Keratinocyte (primary cell): ENCODE results near the gene HOXA10. TPM values are rescaled to one million over a fixed set of nuclear protein-coding genes. Genes with fewer than 3 reads are reported as not detected.

Experiments
- DNase-seq: peaks from one replicate; pipeline ENCODE4 v3.0.0-alpha.2; 2011; ENCODE audit warnings: low read depth, missing footprints, low spot score
- FAIRE-seq: peaks from 2 replicates; lab custom pipeline; 2011; peaks lifted over from hg19 to GRCh38; lab: Jason Lieb, UNC
- H2AFZ ChIP-seq: 2 replicates; pipeline ENCODE4 v1.6.0; 2012; ENCODE audit warnings: low read length, control low read depth, inconsistent platforms; ENCODE audit not compliant: control insufficient read depth
- H3K27ac ChIP-seq: 2 replicates; pipeline ENCODE4 v1.5.1; 2011; ENCODE audit warnings: low read length; ENCODE audit not compliant: control insufficient read depth, insufficient read depth
- H3K27me3 ChIP-seq: 3 replicates; pipeline ENCODE4 v1.6.0; 2011; ENCODE audit warnings: low read length; ENCODE audit not compliant: control insufficient read depth, insufficient read depth; ENCODE audit errors: extremely low read depth
- H3K36me3 ChIP-seq, 2 experiments: 2 replicates in 1 of 2; 3 replicates in 1 of 2; pipeline ENCODE4 v1.5.1; 2011; ENCODE audit warnings: low read length in 2 of 2, mild to moderate bottlenecking in 1 of 2; ENCODE audit not compliant: control insufficient read depth in 2 of 2, insufficient read depth in 2 of 2; ENCODE audit errors: extremely low read depth in 1 of 2
- H3K4me1 ChIP-seq: 3 replicates; pipeline ENCODE4 v1.5.1; 2011; ENCODE audit warnings: low read length; ENCODE audit not compliant: control insufficient read depth, insufficient read depth; ENCODE audit errors: extremely low read depth
- H3K4me2 ChIP-seq: 3 replicates; pipeline ENCODE4 v1.6.0; 2011; ENCODE audit warnings: low read depth, low read length; ENCODE audit not compliant: control insufficient read depth, insufficient read depth; ENCODE audit errors: extremely low read depth
- H3K4me3 ChIP-seq, 3 experiments: fragments of 200-600 bp in 1 of 3; sonication (generic) in 1 of 3; 2 replicates in 2 of 3; 3 replicates in 1 of 3; pipeline ENCODE4 v1.5.1; 2011 to 2016; ENCODE audit warnings: low read length in 3 of 3, mild to moderate bottlenecking in 3 of 3, control low read depth in 2 of 3, inconsistent platforms in 1 of 3, low read depth in 1 of 3, mixed read lengths in 1 of 3, mixed run types in 1 of 3, moderate library complexity in 1 of 3; ENCODE audit not compliant: control insufficient read depth in 2 of 3, insufficient read depth in 2 of 3; ENCODE audit errors: extremely low read depth in 1 of 3
- H3K79me2 ChIP-seq: 2 replicates; pipeline ENCODE4 v1.6.0; 2012; ENCODE audit warnings: low read length; ENCODE audit not compliant: control insufficient read depth, insufficient read depth
- H3K9ac ChIP-seq: 3 replicates; pipeline ENCODE4 v1.6.0; 2011; ENCODE audit warnings: low read length; ENCODE audit not compliant: control insufficient read depth, insufficient read depth; ENCODE audit errors: extremely low read depth
- H3K9me1 ChIP-seq: 3 replicates; pipeline ENCODE4 v1.6.0; 2011; ENCODE audit warnings: low read length; ENCODE audit not compliant: control insufficient read depth, insufficient read depth; ENCODE audit errors: extremely low read depth
- H3K9me3 ChIP-seq: 2 replicates; pipeline ENCODE4 v1.5.1; 2012; ENCODE audit warnings: low read depth, low read length; ENCODE audit not compliant: control insufficient read depth
- H4K20me1 ChIP-seq: 3 replicates; pipeline ENCODE4 v1.6.0; 2011; ENCODE audit warnings: low read length; ENCODE audit not compliant: control insufficient read depth, insufficient read depth; ENCODE audit errors: extremely low read depth
- CTCF ChIP-seq, 3 experiments: IDR thresholded peaks in 1 of 3; conservative IDR thresholded peaks in 1 of 3; optimal IDR thresholded peaks in 1 of 3; 2 replicates in 2 of 3; 3 replicates in 1 of 3; pipeline versions ENCODE3 to v1.5.1; 2011; ENCODE audit warnings: low read length in 3 of 3, mild to moderate bottlenecking in 3 of 3, moderate library complexity in 2 of 3, control low read depth in 1 of 3, inconsistent platforms in 1 of 3; ENCODE audit not compliant: insufficient read depth in 2 of 3; ENCODE audit errors: extremely low read depth in 1 of 3
- EZH2 ChIP-seq: IDR thresholded peaks from one replicate; pipeline ENCODE4 v1.6.1; 2012; ENCODE audit warnings: inconsistent platforms, mild to moderate bottlenecking, low read length, moderate library complexity
- dilution Hi-C: fragments of 300-500 bp; cut with MboI; formaldehyde crosslinking; loops from one replicate; pipeline ENCODE4 v1.7.0; 2020; ENCODE audit warnings: low sequenced_read_pairs; ENCODE audit not compliant: extremely low pct_ligation_motif_present
- polyA plus RNA-seq, 5 experiments: library from polyadenylated mRNA; depleted of rRNA in 3 of 5; stranded (reverse) in 3 of 5; stranded (forward) in 1 of 5; unstranded in 1 of 5; fragments of >200 nt; gene quantifications; 1 replicate in 1 of 5; 2 replicates in 3 of 5; 3 replicates in 1 of 5; pipeline versions ENCODE4 v1.2.1 to v1.2.3, GENCODE V29; 2011 to 2012; ENCODE audit warnings: missing spikeins in 2 of 5, low read depth in 1 of 5, low replicate concordance in 1 of 5

The HOXA10 gene
- polyA plus RNA-seq, 1 donor (not counting 4 experiments of a cell fraction or from before 2014, with no cell fraction given), result 2.4 TPM

- Histone ChIP-seq H3K36me3 (no peaks in the 10 kb centered on the region), H4K20me1 (no peaks in the 10 kb centered on the region), H3K4me3 (peak overlapping the region; percentile 63 to 81 (median 77)), H3K27ac (peak overlapping the region; percentile 90), H3K4me2 (peak overlapping the region; percentile 97), H2AFZ (peak overlapping the region; percentile 87), H3K79me2 (peaks cover 10% of the 10 kb centered on the region), H3K4me1 (peaks cover 38% of the 10 kb centered on the region), H3K27me3 (no peaks in the 10 kb centered on the region), H3K9ac (peak overlapping the region; percentile 93), H3K9me1 (no peaks in the 10 kb centered on the region), H3K9me3 (no peaks in the 10 kb centered on the region)
- FAIRE-seq (no peak), DNase-seq (no peak)
- dilution Hi-C loops, result no loop called here
- TF ChIP-seq CTCF (optimal IDR thresholded peaks at IDR 0.05 in 1 of 3, IDR thresholded peaks at IDR 0.05 in 1 of 3, conservative IDR thresholded peaks at IDR 0.05 in 1 of 3; ENCODE audit: extremely low read depth in 1 of 3, insufficient read depth in 2 of 3, low read length in 3 of 3) (no peak), EZH2 (no peak)
Observed at GRCh38 chr7:27131390-27131819, 42.7 kb downstream of the HOXA10 start.

GRCh38 chr7:27130540-27131389, 43.4 kb downstream of the HOXA10 start, which contains the start of gene HOXA4:
Gene HOXA4 (minus strand): TSS chr7:27130757. CDS start chr7:27130733, 24 bp downstream.
- dilution Hi-C loops, result no loop called here
- no peak for FAIRE-seq

More at GRCh38 chr7:27130540-27131389, 43.4 kb downstream of the HOXA10 start, which contains the start of gene HOXA4:
- Histone ChIP-seq H3K36me3 (no peaks in the 10 kb centered on the region), H3K4me2 (peak within 1 kb of the TSS; percentile 97), H2AFZ (peak within 1 kb of the TSS; percentile 87), H3K4me3 (peak within 1 kb of the TSS; percentile 63 to 81 (median 77)), H3K9ac (peak within 1 kb of the TSS; percentile 93), H3K27me3 (no peaks in the 10 kb centered on the region), H3K27ac (peak within 1 kb of the TSS; percentile 90), H4K20me1 (no peaks in the 10 kb centered on the region), H3K9me3 (no peaks in the 10 kb centered on the region), H3K79me2 (peaks cover 10% of the 10 kb centered on the region), H3K9me1 (no peaks in the 10 kb centered on the region), H3K4me1 (peaks cover 32% of the 10 kb centered on the region)
- TF ChIP-seq EZH2, result no peak
- TF ChIP-seq CTCF (optimal IDR thresholded peaks at IDR 0.05 in 1 of 3, IDR thresholded peaks at IDR 0.05 in 1 of 3, conservative IDR thresholded peaks at IDR 0.05 in 1 of 3; ENCODE audit: extremely low read depth in 1 of 3, insufficient read depth in 2 of 3, low read length in 3 of 3), result no peak
- DNase-seq, result no peak
